Astrocyte of the hippocampus (primary cell): ENCODE data around the gene DOCK7.
"Not testable (repeated sequence)": the region's sequence is repeated elsewhere in the genome, so short reads cannot be mapped to it uniquely, and the experiment has no call there.

Experiments used
- DNase-seq: peaks from one replicate; pipeline ENCODE4 v3.0.0; 2011; ENCODE audit warnings: low read depth, low spot score

DOCK7 gene

DNA sequence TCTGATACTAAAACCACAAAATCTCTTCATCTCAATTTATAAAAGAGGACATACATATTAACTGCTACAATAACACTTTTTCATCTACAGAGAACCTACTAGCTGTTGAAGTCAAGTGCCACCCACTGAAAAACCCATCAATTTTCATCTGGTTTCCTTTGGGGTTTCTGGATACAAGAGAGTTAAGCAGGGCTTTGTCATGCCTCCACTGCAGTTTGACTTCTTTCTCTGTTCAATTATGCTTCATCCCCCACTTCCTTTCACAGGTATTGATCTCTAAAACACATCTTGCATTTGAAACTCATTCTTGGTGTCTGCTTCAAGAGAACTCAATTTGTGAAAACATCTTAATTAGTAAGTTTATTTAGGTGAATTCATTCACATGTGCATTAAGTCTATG, 151.3 kb downstream of the DOCK7 start:
- no peak for DNase-seq

DNA sequence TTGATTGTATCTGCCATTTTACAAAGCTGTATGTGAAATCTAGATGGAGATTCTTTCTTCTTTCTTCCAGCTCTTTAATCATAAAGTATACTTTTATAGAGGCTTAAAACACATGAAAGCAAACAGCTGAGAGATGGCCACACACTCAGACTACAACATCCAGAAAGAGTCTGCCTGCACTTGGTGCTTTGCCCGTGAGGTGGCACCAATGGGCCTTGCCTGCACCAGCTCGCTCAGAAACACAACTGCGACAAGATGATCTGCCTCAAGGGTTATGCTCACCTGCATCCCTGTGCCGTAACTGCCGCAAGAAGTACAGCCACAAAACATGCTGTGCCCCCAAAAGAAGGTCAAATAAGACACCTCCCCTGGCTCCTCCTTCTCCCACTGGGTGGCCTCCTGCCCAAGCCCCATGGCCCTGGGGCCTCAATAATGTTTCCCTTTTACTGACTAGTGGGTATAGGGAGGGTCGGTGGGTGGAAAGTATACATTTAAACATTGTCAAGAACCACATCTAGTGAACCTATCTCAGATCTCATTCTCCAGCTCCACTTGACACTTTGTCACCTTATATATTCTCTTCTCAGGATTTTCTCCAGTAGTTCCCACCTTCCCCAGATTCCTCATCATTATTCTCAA, 157.6 kb downstream of the DOCK7 start:
- peak; percentile 75 for DNase-seq

DNA sequence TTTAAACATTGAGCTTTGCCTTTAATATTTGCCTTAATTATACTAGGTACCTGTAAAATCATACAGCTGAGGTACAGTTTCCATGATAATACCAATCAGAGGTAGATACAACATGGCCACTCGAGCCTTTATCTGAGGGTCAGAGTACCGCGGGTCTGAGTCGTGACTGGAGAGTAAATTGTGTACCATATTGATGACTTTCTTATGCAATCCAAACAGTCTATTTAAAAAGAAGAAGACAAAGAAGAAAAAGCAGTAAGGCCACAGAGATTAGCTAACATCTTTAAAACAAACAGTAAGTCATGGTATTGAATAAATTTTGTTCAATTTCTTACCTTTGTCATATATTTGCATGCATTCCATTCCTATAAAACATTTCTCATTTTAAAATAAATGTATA, 159.0 kb downstream of the DOCK7 start:
- no peak for DNase-seq

- no peak for DNase-seq
Observed at GRCh38 chr1:62528015-62528414, 160.2 kb downstream of the DOCK7 start.

DNA sequence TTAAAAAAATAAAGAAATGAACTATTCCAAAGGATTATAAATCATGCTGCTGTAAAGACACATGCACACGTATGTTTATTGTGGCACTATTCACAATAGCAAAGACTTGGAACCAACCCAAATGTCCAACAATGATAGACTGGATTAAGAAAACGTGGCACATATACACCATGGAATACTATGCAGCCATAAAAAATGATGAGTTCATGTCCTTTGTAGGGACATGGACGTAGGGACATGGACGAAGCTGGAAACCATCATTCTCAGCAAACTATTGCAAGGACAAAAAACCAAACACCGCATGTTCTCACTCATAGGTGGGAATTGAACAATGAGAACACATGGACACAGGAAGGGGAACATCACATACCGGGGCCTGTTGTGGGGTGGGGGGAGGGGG, 160.8 kb downstream of the DOCK7 start:
- DNase-seq = not testable (repeated sequence)

DNA sequence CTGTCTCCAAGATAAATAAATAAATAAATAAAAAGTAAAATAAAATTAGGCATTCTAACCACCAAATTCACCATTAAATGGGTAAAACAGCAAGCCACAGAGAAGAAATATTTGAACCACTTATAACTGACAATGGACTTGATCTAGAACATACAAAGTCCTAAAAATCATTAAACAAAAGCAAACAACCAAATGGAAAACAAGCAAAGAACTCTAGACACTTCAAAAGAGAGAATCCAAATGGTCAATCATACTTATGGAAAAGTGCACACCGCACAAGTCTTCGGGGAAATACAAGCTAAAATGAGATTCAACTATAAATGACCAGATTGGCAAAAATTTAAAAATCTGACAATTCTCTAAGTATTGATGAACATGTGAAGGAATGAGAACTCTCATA, 164.3 kb downstream of the DOCK7 start:
- no peak for DNase-seq

DNA sequence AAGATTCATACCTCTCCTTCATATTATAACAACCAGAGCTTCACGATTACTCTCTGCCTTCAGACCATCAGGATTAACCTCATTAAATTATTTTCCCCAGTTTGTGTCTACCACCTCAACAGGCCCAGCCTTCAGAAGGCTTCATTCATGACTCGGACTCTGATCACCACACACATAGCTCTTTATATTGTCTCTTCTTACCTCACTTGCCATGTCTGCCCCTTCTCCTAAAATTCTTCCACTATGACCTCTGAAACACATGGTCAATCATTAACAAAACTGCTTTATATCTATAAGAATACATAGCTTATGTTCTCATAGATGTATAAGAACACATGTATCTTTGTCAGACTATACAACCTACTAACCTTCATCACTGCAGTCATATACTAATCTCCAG, 171.6 kb downstream of the DOCK7 start:
- DNase-seq = no peak

GRCh38 chr1:62514746-62515423, 173.3 kb downstream of the DOCK7 start:
- DNase-seq = no peak

- DNase-seq = no peak
Observed at GRCh38 chr1:62513013-62513412, 175.2 kb downstream of the DOCK7 start.

GRCh38 chr1:62509028-62509427, 179.2 kb downstream of the DOCK7 start:
- DNase-seq = no peak

GRCh38 chr1:62508187-62508758, 179.9 kb downstream of the DOCK7 start:
- DNase-seq = peak; percentile 45

- no peak for DNase-seq
Observed at GRCh38 chr1:62500210-62500609, 188.0 kb downstream of the DOCK7 start.

DNA sequence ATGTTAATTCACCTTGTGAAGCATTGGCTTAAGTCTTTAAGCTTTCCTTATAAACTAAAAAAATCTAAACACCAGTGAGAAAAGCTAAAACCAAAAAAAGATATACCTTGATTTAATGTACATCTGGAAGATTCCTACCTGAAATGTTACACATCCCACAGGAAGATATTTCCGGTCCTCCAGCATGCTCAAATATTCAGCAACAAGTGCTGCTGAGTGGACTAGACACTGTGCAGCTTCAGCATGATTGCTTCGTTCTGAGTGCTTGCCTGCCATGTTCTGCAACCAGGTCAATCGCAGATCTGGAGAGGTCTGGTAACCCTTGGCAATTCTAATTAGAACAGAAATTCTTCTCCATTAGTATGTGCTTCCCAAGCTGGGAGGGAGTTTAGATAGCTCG, 194.0 kb downstream of the DOCK7 start:
- no peak for DNase-seq

DNA sequence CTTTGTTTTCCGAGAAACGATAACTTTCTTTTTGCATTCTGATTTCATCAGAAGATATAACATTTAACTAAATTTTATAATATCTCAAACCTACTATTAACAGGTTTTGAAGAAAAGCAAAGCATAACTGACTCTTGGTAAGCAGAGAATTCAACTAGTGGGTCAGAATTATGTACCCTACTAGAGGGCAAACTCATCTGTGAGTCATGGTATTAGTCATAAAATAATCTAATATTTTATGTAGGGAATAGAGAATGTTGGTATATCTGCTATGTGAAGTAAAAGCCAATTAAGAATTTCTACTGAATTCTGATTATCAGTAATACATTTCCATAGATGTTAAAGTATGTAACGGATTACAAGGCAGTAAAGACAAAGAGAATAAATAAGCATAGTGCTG, 194.5 kb downstream of the DOCK7 start:
- no peak for DNase-seq

DNA sequence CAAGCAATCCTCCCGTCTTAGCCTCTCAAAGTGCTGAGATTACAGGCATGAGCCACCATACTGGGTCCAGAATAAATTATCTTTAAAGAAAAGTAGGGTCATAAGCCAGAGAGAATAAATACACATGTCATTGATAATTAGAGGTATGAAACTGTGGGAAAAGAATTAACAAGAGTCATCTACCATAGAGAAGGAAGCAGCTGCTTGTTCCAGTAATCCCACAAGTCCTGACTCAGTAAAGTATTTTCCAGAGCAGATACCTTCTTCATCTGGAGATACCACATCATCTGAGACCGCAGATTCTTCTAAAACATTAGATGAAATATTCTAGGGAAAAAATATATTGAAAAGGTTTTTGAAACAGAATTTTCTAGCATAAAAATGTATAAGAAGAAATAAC, 195.7 kb downstream of the DOCK7 start:
- no peak for DNase-seq

GRCh38 chr1:62487956-62488355, 200.2 kb downstream of the DOCK7 start:
- DNase-seq = no peak

GRCh38 chr1:62484824-62485468, 203.2 kb downstream of the DOCK7 start:
- no peak for DNase-seq

- DNase-seq = no peak
Observed at GRCh38 chr1:62481681-62482080, 206.5 kb downstream of the DOCK7 start.

- no peak for DNase-seq
Observed at GRCh38 chr1:62476525-62477219, 211.5 kb downstream of the DOCK7 start.

GRCh38 chr1:62467092-62467491, 221.1 kb downstream of the DOCK7 start:
- peak; percentile 4 for DNase-seq

- no peak for DNase-seq
Observed at GRCh38 chr1:62462370-62462769, 225.8 kb downstream of the DOCK7 start.

- DNase-seq = no peak
Observed at GRCh38 chr1:62457955-62458354, 230.2 kb downstream of the DOCK7 start.
